ENCODE results near the gene CDK14.
"Not testable (repeated sequence)": the region's sequence is repeated elsewhere in the genome, so short reads cannot be mapped to it uniquely, and the experiment has no call there.

CDK14 gene

DNA sequence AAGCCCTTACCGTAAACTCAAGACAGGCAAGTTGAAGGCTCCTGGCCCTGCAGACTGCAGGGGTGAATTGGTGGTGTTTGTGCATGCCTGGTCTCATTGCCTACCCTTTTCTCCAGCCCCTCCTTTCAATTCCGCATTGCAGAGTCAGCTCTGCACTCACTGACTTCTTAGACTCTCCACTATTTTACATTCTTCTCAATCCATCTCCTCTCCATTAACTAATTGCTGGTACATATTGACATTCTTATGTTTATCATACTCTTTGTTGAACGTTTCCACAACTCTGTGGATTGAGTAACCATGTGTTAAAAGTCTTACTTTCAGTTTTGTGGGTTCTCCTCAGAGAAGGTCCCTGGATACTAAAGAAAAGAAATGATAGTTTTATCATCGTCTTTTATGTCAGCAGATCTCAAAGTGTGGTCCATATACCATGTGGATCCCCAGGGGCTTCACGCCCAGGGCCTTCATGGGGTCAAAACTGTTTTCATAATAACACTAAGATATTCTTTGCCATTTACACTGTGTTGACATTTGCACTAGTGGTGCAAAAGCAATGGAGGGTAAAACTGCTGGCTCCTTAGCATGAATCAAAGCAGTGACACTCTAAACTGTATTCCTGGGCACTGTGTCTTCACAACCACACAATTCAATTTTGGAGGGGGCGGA lies 532.7 kb downstream of the CDK14 start:
- no peak for DNase-seq

DNA sequence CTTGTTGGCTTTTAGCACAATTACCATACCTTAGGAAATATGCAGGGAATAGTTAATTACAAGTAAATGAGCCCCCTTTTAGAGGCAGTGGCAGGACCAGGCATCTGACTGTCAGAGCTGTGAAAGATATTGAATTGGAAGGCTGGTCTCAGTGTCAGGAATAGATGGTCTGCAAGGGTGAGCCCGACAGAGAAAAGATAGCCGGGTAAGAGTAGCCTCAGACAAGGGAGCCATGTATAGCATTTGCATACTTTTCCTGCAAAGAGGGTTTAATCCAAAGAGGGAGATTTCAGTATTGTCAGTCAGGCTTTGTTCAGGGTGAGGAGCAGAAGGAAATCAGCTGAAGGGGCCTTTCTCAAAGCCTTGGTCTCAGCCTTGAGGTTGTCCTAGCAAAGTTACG lies 539.2 kb downstream of the CDK14 start:
- no peak for DNase-seq

DNA sequence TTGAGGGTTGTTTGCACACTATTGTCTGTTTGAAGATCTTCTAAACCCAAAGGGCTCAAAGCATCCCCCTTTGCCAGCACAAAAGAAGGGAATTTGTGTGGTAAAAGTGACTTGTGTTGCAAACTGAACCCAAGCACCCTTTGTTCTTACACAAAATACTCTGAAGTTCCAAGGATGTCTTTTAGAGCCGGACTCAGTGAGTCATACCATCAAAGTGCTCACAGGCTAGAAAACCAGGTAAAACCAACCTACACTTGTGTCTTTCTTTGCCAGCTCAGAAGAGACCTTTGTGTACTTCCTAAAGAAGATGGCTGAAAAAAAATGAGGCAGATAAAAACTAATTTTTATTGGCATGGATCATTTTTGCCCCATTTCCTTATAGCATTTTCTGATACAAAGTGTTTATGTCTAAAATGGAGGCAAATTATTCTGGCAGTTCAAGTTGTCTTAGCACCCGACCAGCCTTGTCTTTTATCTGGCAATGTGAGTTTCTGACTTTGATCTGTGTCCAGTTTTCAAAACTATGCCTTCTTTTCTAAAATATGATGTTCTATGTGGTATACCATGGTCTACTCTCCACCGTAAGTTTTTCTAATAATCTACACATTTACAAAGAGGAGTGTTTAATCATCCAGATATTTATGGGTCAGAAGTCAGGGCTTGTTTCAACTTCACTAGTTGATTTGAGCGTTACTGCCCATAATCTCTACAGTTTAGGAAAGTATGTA lies 539.7 kb downstream of the CDK14 start:
- DNase-seq: no peak

DNA sequence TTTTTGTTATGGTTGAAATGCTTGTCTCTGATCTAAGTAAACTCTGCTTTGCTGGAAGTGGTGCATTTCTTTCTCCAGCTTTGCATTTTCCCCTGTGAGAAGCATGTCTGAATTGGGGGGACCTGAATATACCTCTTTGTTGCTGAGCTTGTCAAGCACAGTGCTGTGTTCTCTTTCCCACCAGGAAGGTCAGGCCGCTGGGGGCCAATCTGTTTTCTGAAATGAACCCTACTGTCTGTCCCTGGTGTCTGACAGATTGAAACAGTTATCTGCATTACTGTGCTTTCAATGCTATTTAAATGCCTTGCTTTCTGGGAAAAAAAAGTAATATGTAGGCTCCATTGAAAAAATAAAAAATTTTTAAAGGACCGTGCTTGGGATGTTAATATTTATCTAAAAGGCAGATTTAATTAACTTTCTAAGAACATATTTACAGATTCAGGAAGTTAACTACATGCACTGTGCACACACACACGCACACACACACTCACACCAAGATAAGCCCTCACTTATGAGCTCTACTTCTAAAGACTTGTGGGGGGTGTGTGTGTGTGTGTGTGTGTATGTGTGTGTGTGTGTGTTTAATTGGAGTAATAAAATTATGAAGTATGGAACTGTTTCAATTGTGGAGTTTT lies 541.1 kb downstream of the CDK14 start:
- DNase-seq: no peak

DNA sequence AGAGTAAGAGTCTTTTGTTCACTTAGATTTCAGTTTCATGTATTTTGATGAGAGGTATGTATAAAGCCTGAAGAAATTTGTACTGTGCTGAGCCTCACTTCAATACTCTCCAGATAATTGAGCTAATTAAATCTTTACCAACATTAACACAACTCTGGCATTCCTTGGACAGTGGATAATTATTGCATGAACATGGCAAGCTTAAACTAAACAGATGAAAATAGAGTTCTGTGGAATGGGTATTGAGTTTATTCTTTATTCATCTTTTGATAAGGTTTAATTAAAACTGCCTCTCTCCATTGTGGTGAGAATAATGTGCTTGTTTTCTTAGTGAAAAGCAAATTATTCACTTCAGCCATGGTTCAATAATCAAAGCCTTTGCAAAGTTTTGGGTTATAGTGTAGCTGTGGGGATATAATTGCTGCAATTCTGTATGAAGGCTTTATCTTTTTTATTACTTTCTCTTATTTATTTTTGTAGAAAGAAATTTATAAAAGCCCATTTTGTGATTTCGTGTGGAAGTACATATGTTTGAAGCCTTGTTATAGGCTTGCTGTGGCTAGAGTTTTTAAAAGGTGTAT lies 541.8 kb downstream of the CDK14 start:
- DNase-seq: no peak

DNA sequence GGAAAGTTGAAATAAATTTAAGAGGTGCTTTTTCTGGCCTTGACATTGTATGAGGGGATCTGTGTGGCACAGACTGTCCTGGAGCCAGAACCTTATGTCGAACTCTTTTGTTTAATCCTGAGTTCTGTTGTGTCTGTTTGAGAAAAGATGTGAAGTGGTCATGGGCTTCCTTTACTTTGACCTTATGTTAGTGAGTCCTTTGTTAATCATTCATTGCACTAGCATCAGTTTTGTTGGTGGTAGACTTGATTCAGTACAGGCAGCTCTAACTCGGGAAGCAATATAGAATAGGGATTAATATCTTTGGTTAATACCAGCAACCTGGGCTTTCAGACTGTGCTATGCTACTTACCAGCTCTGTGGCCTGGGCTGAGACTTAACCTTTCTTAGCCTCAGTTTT lies 544.2 kb downstream of the CDK14 start:
- DNase-seq: no peak

DNA sequence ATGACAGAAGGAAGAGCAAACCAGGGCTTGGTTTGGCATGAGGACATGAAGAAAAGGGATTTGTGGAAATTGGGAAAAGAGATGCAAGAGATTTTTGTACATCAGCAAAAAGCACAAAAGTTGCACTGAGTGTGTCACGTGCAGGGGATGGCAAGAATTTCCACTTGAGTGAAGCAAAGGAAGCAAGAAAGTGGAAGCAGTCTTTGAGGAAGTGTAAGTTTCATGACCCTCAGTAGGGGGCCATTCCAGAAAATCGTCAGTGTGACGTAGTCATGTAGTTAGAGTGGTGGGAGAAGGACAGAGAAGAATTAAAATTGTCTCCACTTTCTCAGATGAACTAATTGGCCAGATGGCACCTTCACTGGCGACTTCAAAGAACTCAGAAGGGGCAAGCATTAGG lies 544.9 kb downstream of the CDK14 start:
- peak; percentile 60 to 76 (median 73) for DNase-seq

DNA sequence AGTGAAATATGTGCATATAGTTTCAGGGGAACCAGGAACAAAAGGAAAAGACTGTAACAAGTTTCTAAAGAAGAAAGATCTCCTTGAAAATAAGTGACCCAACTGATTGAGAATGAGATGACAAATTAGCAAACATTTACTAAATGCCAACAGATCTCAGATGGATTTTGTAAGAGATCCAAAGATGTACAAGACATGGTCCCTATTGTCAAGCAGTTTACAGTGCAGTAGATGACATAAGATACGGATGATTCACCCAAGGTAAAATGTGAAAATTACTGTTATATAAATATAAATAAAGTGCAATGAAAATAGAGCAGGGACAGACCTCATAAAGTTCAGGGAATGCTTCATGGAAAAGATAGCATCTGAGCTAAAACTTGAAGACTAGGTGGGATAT lies 546.6 kb downstream of the CDK14 start:
- DNase-seq: no peak

DNA sequence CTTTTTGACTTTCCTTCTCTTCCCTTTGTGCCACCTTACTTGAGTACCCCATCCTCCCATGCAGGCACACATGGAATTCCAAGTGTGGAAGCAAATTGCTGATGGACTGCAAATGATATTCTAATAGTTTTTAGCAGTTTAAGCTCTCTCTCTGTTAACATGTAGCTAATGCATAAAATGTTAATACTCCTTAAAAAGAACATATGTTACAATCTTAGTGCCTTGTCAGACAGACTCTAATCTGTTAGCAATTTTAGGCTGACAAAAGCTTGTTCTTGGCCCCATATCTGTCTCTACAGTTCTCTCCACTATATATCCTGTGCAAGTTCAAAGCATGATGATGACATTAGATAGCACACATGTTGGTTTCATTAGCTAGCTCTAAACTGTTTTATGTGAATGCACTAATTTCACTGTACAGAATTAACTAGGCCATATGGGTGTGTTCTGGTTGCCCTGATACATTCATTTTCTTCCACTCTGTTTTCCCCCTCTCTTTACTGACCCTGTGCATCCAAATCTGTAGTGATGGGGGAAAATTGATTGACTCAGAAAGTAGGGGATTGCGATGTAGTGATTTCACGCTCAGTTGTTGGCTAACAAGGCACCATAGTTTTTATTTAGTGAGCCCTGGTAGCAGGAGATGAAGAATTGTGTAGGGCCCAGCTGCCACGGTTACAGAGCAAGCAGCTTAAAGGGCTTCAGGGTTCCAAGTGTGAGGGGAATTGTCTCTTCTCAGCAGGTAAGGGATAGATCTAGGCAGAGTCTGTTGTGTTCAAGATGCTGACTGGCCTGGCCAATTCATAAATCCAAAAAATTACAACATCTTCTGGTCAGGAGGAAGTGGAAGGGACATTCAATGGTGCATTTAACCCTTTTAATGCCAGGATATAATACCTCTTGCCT lies 553.5 kb downstream of the CDK14 start:
- no peak for DNase-seq

DNA sequence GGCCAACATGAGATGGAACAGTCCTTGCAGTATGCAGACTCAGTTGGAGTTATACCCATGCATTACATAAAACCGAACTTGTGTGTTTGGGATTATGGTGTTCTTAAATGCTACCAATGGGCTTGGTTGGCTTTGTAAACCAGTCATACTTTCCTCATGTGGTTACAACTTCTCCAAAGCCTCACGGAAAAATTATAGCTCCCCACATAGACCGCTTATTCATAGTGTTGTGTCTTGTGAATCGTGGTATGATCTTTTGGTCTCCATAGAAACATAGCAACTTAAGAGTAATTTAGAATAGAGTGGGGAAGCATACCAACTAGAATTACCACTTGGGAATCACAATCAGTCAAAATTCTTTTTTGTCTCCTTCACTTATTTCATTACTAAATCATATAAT lies 555.8 kb downstream of the CDK14 start:
- DNase-seq: no peak

DNA sequence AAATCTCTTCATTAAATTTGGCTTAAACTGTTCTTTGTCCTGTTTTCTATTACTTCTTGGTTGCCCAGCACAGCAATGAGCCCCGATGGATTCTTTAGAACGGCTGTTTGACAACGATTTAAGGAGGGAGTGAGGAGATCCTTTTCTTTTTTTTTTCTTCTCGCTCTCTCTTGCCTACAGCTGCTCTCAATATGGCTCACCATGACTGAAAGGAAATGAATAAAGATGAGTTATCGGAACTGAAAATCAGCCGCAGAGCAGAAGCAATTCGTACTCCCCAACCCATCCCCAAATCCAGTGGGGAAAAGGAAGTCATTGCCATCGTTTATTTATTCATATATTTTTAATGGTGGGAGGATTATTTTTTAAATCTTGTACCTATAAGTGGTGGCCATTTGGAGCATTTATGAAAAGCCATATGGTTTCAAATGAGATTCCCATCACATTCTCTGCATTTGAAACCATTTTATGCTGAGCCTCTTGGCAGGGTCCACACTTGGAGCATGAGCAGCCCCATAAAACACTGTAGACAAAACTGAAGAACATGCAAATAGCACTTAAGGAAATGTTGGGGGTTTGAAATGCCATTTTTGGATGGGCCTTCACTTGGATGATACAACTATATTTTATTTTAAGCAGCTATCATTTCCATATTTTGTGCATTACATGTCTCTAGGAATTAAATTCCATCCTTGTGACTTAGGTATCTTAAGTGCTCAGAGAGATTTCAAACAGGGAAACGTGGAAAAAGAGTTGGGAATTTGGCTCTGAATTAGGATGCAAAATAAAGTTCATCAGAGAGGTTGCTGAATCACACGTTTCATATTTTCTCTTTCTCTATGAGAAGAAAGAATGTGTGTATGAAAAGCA lies 560.4 kb downstream of the CDK14 start:
- no peak for DNase-seq

DNA sequence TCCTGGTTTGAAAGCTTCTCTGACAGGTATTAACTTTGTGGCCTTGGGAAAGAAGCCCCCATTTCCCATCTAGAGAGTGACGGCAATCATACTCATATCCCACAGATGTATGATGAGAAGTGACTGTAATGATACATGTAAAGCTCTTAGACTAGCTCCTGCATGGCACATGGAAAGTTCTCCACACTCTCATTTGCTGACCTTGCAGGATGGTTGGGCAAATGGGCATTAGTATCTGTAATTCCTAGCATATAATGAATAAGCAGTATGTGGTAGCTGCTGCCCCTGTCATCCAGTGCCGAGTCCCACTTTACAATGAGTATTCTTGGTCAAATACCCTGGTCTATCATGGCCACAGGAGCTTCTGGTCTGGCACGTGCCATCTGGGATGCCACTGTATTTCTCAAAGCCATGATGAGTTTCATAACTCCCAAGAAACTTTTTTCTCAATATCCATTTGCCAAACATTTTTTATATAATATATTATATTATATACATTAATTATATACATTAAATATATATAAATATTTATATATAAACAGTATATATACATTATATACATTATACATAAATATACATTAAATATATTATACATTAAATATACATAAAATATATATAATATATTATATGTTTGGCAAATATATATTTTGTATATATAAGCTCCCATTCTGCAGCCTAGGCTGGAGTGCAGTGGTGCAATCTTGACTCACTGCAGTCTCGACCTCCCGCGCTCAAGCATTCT lies 561.6 kb downstream of the CDK14 start:
- DNase-seq: no peak

DNA sequence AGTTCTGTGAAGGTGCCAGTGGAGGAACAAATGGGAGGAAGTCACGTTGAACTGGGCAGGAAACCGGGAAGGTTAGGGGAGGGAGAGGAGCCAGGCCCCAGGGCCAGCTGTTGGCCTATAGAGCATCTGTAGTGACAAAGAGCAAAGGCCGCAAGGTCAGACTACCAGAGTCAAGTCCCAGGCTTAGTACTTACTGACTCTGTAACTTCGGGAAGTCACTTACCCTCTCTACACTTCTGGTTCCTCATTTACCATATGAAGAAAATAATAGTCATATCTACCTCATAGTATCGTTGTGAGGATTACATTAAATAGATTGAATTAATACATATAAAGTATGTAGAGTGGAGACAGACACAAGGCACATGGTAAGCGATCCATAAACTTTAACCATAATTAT lies 566.3 kb downstream of the CDK14 start:
- DNase-seq: peak in 2 of 3 donors; percentile 45 to 48

DNA sequence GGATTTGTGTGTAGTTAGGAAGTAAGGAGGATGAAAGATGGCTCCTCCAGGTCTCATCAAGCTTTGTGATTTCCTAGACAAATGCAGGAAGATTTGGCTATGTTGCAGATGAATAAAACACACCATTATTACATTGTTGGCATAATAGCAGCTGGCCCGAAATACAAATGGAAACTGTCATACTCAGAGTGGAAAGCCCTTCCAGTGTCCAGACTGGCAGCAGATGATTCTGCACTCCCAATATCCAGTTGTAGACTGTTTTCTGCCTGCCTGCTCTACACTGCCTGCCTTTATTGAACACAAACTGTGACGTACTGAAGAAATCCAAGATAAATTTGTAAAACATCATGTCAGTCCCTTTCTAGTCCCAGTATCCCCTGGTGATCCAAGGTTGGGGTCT lies 568.4 kb downstream of the CDK14 start:
- no peak for DNase-seq

DNA sequence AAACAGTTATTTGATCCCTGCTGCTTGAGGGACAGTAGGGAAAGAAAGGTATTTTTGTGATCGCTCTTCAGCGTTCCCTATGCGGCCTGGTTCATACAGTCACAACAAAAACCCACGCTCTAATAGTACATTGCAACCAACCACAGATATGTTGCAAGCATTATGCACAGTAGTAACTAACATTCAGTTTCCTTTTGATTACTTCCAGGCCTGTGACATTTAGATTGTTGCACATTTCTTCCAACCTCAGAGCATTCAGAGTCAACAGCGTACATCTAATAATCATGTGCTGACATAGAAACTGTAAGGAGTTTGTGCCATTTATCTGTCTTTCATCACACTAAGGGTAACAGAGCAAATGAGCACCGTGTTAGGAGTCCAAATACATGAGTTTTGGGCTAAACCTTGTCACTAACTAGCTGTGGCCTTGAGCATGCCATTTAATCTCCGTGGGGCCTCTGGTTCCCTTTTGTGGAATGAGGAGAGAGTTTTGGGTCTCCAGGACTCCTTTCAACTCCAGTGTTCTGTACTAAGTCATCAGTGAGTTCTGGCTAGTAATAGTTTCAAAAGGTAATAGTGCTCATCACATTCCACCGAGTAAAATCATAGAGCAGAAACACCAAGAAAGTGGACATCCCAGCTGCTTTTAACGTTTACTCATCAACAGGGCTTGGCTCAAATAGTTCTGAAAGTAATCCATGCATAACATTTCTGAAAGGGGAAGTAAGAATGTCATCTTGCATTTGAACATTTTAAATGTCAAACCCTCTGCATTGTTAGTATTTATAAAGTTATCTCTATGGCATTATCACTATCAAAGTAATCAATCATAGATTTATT lies 569.1 kb downstream of the CDK14 start:
- DNase-seq: peak; percentile 72 to 92 (median 89)

DNA sequence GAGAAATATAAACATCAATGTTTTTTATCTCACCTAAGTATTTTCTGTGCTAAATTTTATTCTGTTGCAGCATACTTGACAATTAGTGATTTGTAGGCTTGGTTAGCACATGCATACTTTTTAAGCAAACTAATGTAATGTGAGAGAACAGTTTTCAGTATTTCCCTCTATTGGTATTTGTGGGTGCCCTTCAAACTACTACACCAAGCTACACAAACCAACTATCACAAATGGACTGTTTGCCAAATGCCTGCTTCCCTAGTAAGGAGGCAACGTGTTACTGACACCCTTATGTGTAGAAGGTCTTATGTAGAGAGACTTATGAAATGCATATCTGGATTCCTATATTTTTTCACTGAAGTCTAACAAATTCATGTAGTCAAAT lies 569.7 kb downstream of the CDK14 start:
- no peak for DNase-seq

DNA sequence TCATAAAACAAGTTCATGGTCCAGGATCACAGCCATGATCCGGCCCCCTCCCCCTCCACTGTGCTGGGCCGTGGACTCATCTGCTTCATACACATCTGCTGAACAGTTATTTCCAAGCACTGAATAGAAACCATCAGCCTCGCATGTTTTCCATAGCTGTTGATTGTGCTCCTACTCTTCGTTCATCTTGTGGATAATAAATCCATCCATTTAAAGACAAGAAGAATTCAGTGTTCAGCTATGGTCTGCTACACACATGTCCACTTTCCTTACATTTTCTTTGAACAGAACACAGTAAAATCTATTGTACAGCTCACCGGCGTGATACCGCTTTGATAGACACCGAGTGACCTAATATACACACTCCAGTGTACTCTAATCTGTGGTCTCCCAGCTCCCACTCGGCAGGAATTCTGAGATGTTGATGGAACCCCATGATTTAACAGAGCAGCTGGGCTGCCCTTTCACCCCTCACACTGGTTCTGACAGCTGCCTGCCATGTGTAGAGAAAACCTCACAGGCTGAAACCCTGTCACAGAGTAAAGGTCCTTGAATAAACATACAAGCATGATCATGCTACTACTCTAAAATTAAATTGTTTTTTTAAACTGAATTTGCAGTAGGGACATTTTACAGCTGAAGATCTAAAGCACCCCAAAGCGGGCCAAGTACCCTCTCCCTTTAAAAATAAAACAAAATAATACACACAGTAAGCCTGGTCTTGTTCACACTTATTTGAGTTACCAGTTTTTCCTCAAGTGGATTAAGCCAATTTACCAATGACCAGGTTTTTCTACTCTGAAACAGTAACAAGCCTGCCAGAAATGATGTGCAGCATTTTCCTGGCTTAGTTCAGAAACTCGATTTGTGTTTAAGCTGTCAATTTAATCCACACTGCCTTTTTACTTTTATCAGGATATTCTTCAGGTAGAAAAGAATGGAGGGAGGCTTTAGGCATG lies 573.0 kb downstream of the CDK14 start:
- no peak for DNase-seq

DNA sequence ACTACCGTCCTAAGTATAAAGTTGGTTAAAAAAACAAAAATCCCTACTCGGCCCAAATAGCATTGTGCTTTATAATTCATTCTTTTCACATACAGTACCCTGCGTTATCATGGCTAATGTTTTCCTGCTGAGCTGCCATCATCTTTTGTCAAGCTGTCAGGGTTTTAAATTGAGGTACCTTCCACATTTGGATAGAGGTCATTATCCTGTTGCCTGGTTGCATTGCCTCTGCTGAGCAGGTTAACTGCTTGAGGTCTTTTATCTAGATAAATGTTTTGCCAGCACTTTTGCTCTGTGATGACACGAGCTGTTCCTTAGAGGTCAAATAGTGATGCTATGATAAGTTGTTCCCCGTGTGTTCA lies 573.7 kb downstream of the CDK14 start:
- DNase-seq: no peak

DNA sequence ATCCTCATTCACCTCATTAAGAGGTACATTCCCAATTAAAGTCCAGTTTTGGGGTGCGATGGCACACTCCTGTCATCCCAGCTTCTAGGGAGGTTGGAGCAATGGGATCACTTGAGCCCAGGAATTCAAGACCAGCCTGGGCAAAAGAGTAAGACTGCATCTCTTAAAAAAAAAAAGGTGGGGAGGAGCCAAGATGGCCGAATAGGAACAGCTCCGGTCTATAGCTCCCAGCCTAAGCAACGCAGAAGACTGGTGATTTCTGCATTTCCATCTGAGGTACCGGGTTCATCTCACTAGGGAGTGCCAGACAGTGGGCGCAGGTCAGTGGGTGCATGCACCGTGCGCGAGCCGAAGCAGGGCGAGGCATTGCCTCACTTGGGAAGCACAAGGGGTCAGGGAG lies 577.1 kb downstream of the CDK14 start:
- DNase-seq: not testable (repeated sequence)

All from suppressor macrophage treated with lipopolysaccharide for 1 hour (primary cell).